NCI-H2171 treated with DMSO at 0.1 percent for 48 hours (cell line): ENCODE measurements around the gene IGFBP4.

Experiments
- DNase-seq: peaks from one replicate; lab custom pipeline; 2025; lab: John Stamatoyannopoulos, UW

Gene IGFBP4

GRCh38 chr17:40490289-40490853, 47.1 kb downstream of the IGFBP4 start:
- DNase-seq: peak; percentile 95

- DNase-seq: no peak
These were observed 47.7 kb downstream of the IGFBP4 start for GRCh38 chr17:40490982-40491381.

- DNase-seq: peak; percentile 66
These were observed 48.2 kb downstream of the IGFBP4 start for GRCh38 chr17:40491486-40491885.

- no peak for DNase-seq
These were observed 50.4 kb downstream of the IGFBP4 start for GRCh38 chr17:40493697-40494096.

GRCh38 chr17:40495140-40495539, 51.9 kb downstream of the IGFBP4 start:
- no peak for DNase-seq

- DNase-seq: no peak
These were observed 52.9 kb downstream of the IGFBP4 start for GRCh38 chr17:40496170-40496569.

GRCh38 chr17:40496634-40497420, 53.6 kb downstream of the IGFBP4 start:
- DNase-seq: no peak

GRCh38 chr17:40497695-40498094, 54.4 kb downstream of the IGFBP4 start:
- DNase-seq: no peak

GRCh38 chr17:40498281-40499084, 55.2 kb downstream of the IGFBP4 start:
- peak; percentile 52 for DNase-seq

- peak; percentile 43 for DNase-seq
These were observed 56.4 kb downstream of the IGFBP4 start for GRCh38 chr17:40499551-40500189.

GRCh38 chr17:40500190-40500589, 56.9 kb downstream of the IGFBP4 start:
- DNase-seq: no peak

- no peak for DNase-seq
These were observed 57.5 kb downstream of the IGFBP4 start for GRCh38 chr17:40500709-40501108.

GRCh38 chr17:40501499-40501911, 58.3 kb downstream of the IGFBP4 start, which contains the start of gene TNS4:
Gene TNS4, minus strand, starts transcription at chr17:40501623. Its CDS starts 5,198 bp downstream, at chr17:40496425.
- DNase-seq: no peak

- DNase-seq: no peak
These were observed 59.5 kb downstream of the IGFBP4 start for GRCh38 chr17:40502716-40503115.

GRCh38 chr17:40503154-40503553, 59.9 kb downstream of the IGFBP4 start:
- no peak for DNase-seq

GRCh38 chr17:40506786-40507185, 63.5 kb downstream of the IGFBP4 start:
- no peak for DNase-seq
